Spleen (tissue), 7 donors: ENCODE data around the gene ADPGK.

Source experiments
- POLR2A ChIP-seq, 3 donors: fragments of 450-650 bp; IDR thresholded peaks; one replicate each; pipeline ENCODE4 v1.5.1; 2017; ENCODE audit warnings: antibody characterized with exemption in 3 of 3, mild to moderate bottlenecking in 1 of 3
- POLR2AphosphoS5 ChIP-seq, 3 donors: sonication (generic); formaldehyde crosslinking; IDR thresholded peaks; one replicate each; pipeline ENCODE4 v1.5.1; 2017; ENCODE audit warnings: antibody characterized with exemption in 3 of 3
- TF ChIP-seq, protein P1 (sequence below), 11 experiments: fragments of 200-600 bp in 7 of 11; fragments of 450-650 bp in 4 of 11; sonication (generic) in 4 of 11; IDR thresholded peaks in 8 of 11; conservative IDR thresholded peaks in 3 of 11; 1 replicate in 7 of 11; 2 replicates in 4 of 11; pipeline versions ENCODE4 v1.4.0 to v1.8.0; 2016 to 2021; ENCODE audit warnings: antibody characterized with exemption in 11 of 11, inconsistent platforms in 4 of 11, mild to moderate bottlenecking in 1 of 11
- donor health status: DM: no; HTN: no; CAD: no; lungs with moderate emphysema.
- donor health status: DM: no; HTN: no; CAD: no.
- donor health status: DM: no; HTN: no; CAD: no.

DNA sequence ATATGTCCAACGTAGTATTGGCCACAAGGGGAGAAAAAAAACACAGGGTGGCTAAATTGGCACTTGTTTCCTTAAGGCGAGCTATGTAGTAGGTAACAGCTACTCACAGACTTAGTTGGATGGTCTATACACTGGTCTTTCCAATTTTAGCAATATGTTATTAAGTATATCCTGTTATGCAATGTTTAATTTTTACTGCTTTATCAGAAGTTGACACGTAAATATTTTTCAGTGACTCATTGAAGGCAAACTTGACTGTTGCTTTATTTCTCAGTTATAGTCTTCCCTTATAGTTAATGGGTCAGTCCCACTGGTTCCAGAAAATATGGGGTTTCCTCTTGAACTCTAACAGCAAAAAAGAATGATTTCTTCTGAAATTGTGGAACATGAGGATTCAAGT, 46.5 kb downstream of the ADPGK start:
- TF ChIP-seq, protein P1, sequence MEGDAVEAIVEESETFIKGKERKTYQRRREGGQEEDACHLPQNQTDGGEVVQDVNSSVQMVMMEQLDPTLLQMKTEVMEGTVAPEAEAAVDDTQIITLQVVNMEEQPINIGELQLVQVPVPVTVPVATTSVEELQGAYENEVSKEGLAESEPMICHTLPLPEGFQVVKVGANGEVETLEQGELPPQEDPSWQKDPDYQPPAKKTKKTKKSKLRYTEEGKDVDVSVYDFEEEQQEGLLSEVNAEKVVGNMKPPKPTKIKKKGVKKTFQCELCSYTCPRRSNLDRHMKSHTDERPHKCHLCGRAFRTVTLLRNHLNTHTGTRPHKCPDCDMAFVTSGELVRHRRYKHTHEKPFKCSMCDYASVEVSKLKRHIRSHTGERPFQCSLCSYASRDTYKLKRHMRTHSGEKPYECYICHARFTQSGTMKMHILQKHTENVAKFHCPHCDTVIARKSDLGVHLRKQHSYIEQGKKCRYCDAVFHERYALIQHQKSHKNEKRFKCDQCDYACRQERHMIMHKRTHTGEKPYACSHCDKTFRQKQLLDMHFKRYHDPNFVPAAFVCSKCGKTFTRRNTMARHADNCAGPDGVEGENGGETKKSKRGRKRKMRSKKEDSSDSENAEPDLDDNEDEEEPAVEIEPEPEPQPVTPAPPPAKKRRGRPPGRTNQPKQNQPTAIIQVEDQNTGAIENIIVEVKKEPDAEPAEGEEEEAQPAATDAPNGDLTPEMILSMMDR (IDR thresholded peaks at IDR 0.05 in 8 of 11, conservative IDR thresholded peaks at IDR 0.05 in 3 of 11): no peak
- no peak for TF ChIP-seq POLR2A (IDR thresholded peaks at IDR 0.05)
- no peak for TF ChIP-seq POLR2AphosphoS5 (IDR thresholded peaks at IDR 0.05)
